ENCODE results near the gene HMGXB4. TPM values are rescaled to one million over a fixed set of nuclear protein-coding genes. Genes with fewer than 3 reads are reported as not detected.

The HMGXB4 gene
- polyA plus RNA-seq, 6 donors from 2014 or later, result 12.1 to 20.9 (median 16.5) TPM

GRCh38 chr22:35344956-35345690, 87.8 kb downstream of the HMGXB4 start:
- no peak for ATAC-seq (ENCODE audit: low read depth in 2 of 2)
- no peaks in the 10 kb centered on the region for H3K9me3 Mint-ChIP-seq
- peaks cover 0 to 6% of the 10 kb centered on the region in 2 donors for H3K36me3 Mint-ChIP-seq
- H3K4me3 Mint-ChIP-seq, result no peak overlapping the region
- DNase-seq, result no peak
- H3K4me1 Mint-ChIP-seq, result peaks cover 0 to 9% (median 6%) of the 10 kb centered on the region in 3 donors
- no peaks in the 10 kb centered on the region for H3K27me3 Mint-ChIP-seq
- H3K27ac Mint-ChIP-seq, result peak overlapping the region in 1 of 6 donors; percentile 37

Other genes starting within 250 kb of the HMGXB4 start
- not detected for gene ISX, start 191.3 kb upstream of the HMGXB4 start, polyA plus RNA-seq (ENCODE audit: low read depth in 6 of 6)
- 10 to 100 TPM; 15.4 to 24.9 (median 18.8) TPM for gene TOM1, start 42.4 kb downstream of the HMGXB4 start, polyA plus RNA-seq (ENCODE audit: low read depth in 6 of 6)
- gene HMOX1, start 123.6 kb downstream of the HMGXB4 start, polyA plus RNA-seq (ENCODE audit: low read depth in 6 of 6), result 1 to 10 TPM; 1.2 to 6.3 (median 2.1) TPM
- 10 to 100 TPM; 56.1 to 76.6 (median 64.0) TPM for gene MCM5, start 142.6 kb downstream of the HMGXB4 start, polyA plus RNA-seq (ENCODE audit: low read depth in 6 of 6)